ENCODE results near the gene LSP1.

Gene LSP1

GRCh38 chr11:1899686-1900085 lies 46.8 kb downstream of the LSP1 start:
- no peak for TF ChIP-seq CTCF (IDR thresholded peaks at IDR 0.05; ENCODE audit: borderline replicate concordance, control extremely low read depth, extremely low read depth, insufficient read depth, missing control alignments)
- in situ Hi-C loops (cut with MboI; ENCODE audit: low sequenced_read_pairs, unreplicated experiment), result no loop called here

GRCh38 chr11:1906181-1906580 lies 53.3 kb downstream of the LSP1 start:
- no peak for DNase-seq (ENCODE audit: low spot score)
- TF ChIP-seq CTCF (IDR thresholded peaks at IDR 0.05; ENCODE audit: borderline replicate concordance, control extremely low read depth, extremely low read depth, insufficient read depth, missing control alignments), result no peak
- in situ Hi-C loops (cut with MboI; ENCODE audit: low sequenced_read_pairs, unreplicated experiment), result no loop called here

More at GRCh38 chr11:1899686-1900085, 46.8 kb downstream of the LSP1 start:
- DNase-seq (ENCODE audit: low spot score), result no peak

- in situ Hi-C loops (cut with MboI; ENCODE audit: low sequenced_read_pairs, unreplicated experiment), result no loop called here
- no peak for TF ChIP-seq CTCF (IDR thresholded peaks at IDR 0.05; ENCODE audit: borderline replicate concordance, control extremely low read depth, extremely low read depth, insufficient read depth, missing control alignments)
- no peak for DNase-seq (ENCODE audit: low spot score)
These were observed 53.9 kb downstream of the LSP1 start for GRCh38 chr11:1906611-1907423.

GRCh38 chr11:1908618-1909017 lies 55.7 kb downstream of the LSP1 start:
- in situ Hi-C loops (cut with MboI; ENCODE audit: low sequenced_read_pairs, unreplicated experiment), result no loop called here
- no peak for TF ChIP-seq CTCF (IDR thresholded peaks at IDR 0.05; ENCODE audit: borderline replicate concordance, control extremely low read depth, extremely low read depth, insufficient read depth, missing control alignments)
- no peak for DNase-seq (ENCODE audit: low spot score)

GRCh38 chr11:1909524-1909923 lies 56.6 kb downstream of the LSP1 start:
- in situ Hi-C loops (cut with MboI; ENCODE audit: low sequenced_read_pairs, unreplicated experiment), result no loop called here
- DNase-seq (ENCODE audit: low spot score), result no peak
- no peak for TF ChIP-seq CTCF (IDR thresholded peaks at IDR 0.05; ENCODE audit: borderline replicate concordance, control extremely low read depth, extremely low read depth, insufficient read depth, missing control alignments)

- in situ Hi-C loops (cut with MboI; ENCODE audit: low sequenced_read_pairs, unreplicated experiment), result no loop called here
- DNase-seq (ENCODE audit: low spot score), result no peak
- TF ChIP-seq CTCF (IDR thresholded peaks at IDR 0.05; ENCODE audit: borderline replicate concordance, control extremely low read depth, extremely low read depth, insufficient read depth, missing control alignments), result no peak
These were observed 59.5 kb downstream of the LSP1 start for GRCh38 chr11:1912289-1912878.

Data from GM13976 (cell line).